Caco-2 (cell line): Measurements from ENCODE around the gene ZRANB3. TPM values are rescaled to one million over a fixed set of nuclear protein-coding genes. Genes with fewer than 3 reads are reported as not detected.

Experiments used
- BruUV-seq: library from RNA; stranded (reverse); fragments of 400-500 nt; replicated peaks from 2 replicates; lab custom pipeline; 2021; lab: Mats Ljungman, UMichigan
- CTCF ChIA-PET: fragments of 300-600 bp; sonication (Branson Sonifier 250); formaldehyde crosslinking; loops from one replicate; lab custom pipeline; 2022; ENCODE audit warnings: antibody characterized with exemption; lab: Charles Lee
- POLR2A ChIA-PET: fragments of 300-600 bp; sonication (Branson Sonifier 250); formaldehyde crosslinking; loops from one replicate; lab custom pipeline; 2022; ENCODE audit warnings: antibody characterized with exemption; lab: Charles Lee
- DNase-seq, 2 experiments: peaks; one replicate each; pipeline versions ENCODE4 v3.0.0 to v3.0.0-alpha.2; 2020 to 2022
- H3K27me3 ChIP-seq: replicated peaks from 2 replicates; pipeline ENCODE4 v1.6.0; 2011; ENCODE audit warnings: low read length; ENCODE audit not compliant: control insufficient read depth, insufficient read depth
- H3K36me3 ChIP-seq: 2 replicates; pipeline ENCODE4 v1.5.1; 2011; ENCODE audit warnings: low read length; ENCODE audit not compliant: control insufficient read depth, insufficient read depth
- H3K4me1 ChIP-seq: fragments of 250-450 bp; sonication (Bioruptor Pico); 2 replicates; pipeline ENCODE4 v1.5.1; 2020; ENCODE audit warnings: mild to moderate bottlenecking
- H3K4me3 ChIP-seq: 2 replicates; pipeline ENCODE4 v1.5.1; 2011; ENCODE audit warnings: low read depth, mild to moderate bottlenecking, control low read depth, low read length
- H3K9me3 ChIP-seq: fragments of 250-450 bp; sonication (Bioruptor Pico); 2 replicates; pipeline ENCODE4 v1.5.1; 2020; ENCODE audit warnings: mild to moderate bottlenecking, moderate library complexity
- H3K27ac Mint-ChIP-seq: one replicate; pipeline ENCODE4 v1.8.0; 2022; ENCODE audit warnings: mixed read lengths; ENCODE audit not compliant: unreplicated experiment
- H3K27me3 Mint-ChIP-seq: one replicate; pipeline ENCODE4 v1.8.0; 2022; ENCODE audit warnings: mixed read lengths; ENCODE audit not compliant: insufficient read depth, unreplicated experiment
- H3K36me3 Mint-ChIP-seq: one replicate; pipeline ENCODE4 v1.8.0; 2022; ENCODE audit warnings: mild to moderate bottlenecking, mixed read lengths; ENCODE audit not compliant: insufficient read depth, unreplicated experiment
- H3K4me1 Mint-ChIP-seq: one replicate; pipeline ENCODE4 v1.8.0; 2022; ENCODE audit warnings: low read depth, mixed read lengths; ENCODE audit not compliant: unreplicated experiment
- H3K4me3 Mint-ChIP-seq: one replicate; pipeline ENCODE4 v1.8.0; 2022; ENCODE audit warnings: mild to moderate bottlenecking, moderate library complexity, mixed read lengths; ENCODE audit not compliant: unreplicated experiment
- H3K9me3 Mint-ChIP-seq: one replicate; pipeline ENCODE4 v1.8.0; 2022; ENCODE audit warnings: mixed read lengths; ENCODE audit not compliant: unreplicated experiment
- intact Hi-C: fragments of 100-400 bp; cut with micrococcal nuclease; formaldehyde crosslinking; loops from one replicate; pipeline ENCODE4 v1.10.0; 2022; ENCODE audit not compliant: unreplicated experiment
- total RNA-seq: library from RNA; stranded (reverse); gene quantifications from 2 replicates; pipeline ENCODE4 v1.2.3, GENCODE V29; 2022
- TF ChIP-seq, protein P1 (sequence below), 2 experiments: fragments of 200-600 bp in 1 of 2; IDR thresholded peaks; 1 replicate in 1 of 2; 2 replicates in 1 of 2; pipeline versions ENCODE4 v1.5.1 to v1.8.0; 2011 to 2022; ENCODE audit warnings: antibody characterized with exemption in 1 of 2, control low read depth in 1 of 2, inconsistent platforms in 1 of 2, low read depth in 1 of 2, low read length in 1 of 2, mild to moderate bottlenecking in 1 of 2, moderate library complexity in 1 of 2; ENCODE audit not compliant: insufficient read depth in 1 of 2, severe bottlenecking in 1 of 2, unreplicated experiment in 1 of 2

Gene ZRANB3
- total RNA-seq, 1 experiment from 2014 or later: 17.0 TPM

DNA sequence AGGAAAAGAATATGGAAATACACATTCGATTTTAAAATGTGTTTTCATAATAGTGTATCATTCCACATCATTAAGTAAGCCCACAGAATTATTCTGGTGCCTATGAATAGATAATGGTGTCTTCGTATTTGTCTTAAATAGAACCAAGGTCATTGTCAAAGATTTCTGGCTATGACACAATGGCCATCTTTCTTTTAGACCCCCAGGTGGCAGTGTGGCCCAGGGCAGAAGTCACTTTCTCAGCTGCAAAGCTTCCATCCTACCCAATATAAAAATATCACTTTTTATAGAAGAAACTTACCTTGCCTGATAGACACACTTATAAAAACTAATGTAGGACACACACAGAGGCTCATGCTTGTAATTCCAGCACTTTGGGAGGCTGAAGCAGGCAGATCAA lies 57.5 kb downstream of the ZRANB3 start:
- H3K27me3 Mint-ChIP-seq: no peaks in the 10 kb centered on the region
- POLR2A ChIA-PET: no interaction called here

DNA sequence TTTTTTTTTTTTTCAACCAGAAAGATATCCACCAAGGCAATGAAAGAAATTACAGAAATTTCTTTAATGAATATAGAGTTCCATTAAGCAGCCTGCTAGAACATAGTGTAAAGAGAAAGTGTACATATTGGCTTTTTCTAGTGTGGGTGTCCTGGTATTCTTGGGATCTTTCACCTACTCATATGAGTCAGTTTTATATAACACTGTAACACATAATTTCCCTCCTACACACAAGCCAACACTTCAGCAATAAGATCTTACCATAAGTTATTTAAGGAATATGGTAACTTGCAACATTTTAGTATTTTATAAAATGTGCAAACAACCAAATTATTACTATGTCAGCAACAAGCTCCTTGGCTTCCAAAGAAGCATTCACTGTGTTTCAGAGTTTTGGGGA lies 59.9 kb downstream of the ZRANB3 start:
- Histone ChIP-seq H3K4me1 (no peaks in the 10 kb centered on the region), H3K9me3 (no peaks in the 10 kb centered on the region), H3K4me3 (no peak overlapping the region), H3K36me3 (no peaks in the 10 kb centered on the region), H3K27me3 (no peaks in the 10 kb centered on the region)
- Mint-ChIP-seq H3K36me3 (no peaks in the 10 kb centered on the region), H3K27me3 (no peaks in the 10 kb centered on the region), H3K9me3 (no peaks in the 10 kb centered on the region), H3K27ac (no peak overlapping the region), H3K4me3 (no peak overlapping the region), H3K4me1 (no peaks in the 10 kb centered on the region)
- DNase-seq: no peak
- no TSS peak for BruUV-seq
- ChIA-PET CTCF (no interaction called here), POLR2A (no interaction called here)
- TF ChIP-seq, protein P1, sequence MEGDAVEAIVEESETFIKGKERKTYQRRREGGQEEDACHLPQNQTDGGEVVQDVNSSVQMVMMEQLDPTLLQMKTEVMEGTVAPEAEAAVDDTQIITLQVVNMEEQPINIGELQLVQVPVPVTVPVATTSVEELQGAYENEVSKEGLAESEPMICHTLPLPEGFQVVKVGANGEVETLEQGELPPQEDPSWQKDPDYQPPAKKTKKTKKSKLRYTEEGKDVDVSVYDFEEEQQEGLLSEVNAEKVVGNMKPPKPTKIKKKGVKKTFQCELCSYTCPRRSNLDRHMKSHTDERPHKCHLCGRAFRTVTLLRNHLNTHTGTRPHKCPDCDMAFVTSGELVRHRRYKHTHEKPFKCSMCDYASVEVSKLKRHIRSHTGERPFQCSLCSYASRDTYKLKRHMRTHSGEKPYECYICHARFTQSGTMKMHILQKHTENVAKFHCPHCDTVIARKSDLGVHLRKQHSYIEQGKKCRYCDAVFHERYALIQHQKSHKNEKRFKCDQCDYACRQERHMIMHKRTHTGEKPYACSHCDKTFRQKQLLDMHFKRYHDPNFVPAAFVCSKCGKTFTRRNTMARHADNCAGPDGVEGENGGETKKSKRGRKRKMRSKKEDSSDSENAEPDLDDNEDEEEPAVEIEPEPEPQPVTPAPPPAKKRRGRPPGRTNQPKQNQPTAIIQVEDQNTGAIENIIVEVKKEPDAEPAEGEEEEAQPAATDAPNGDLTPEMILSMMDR (IDR thresholded peaks at IDR 0.05; ENCODE audit: insufficient read depth in 1 of 2, low read depth in 1 of 2, low read length in 1 of 2, severe bottlenecking in 1 of 2, unreplicated experiment in 1 of 2): no peak
- intact Hi-C loops: loop anchor here (5.0 kb wide), 2 partner anchors 116 to 469 kb away; no protein-coding TSS in a partner anchor

More for the DNA sequence above, 57.5 kb downstream of the ZRANB3 start:
- intact Hi-C loops: loop anchor here (1.0 to 5.0 kb wide), 4 partner anchors 58 to 471 kb away; partner anchors contain the start of genes R3HDM1 and ZRANB3
- TF ChIP-seq, protein P1 (IDR thresholded peaks at IDR 0.05; ENCODE audit: insufficient read depth in 1 of 2, low read depth in 1 of 2, low read length in 1 of 2, severe bottlenecking in 1 of 2, unreplicated experiment in 1 of 2): peak; percentile 50 to 73
- BruUV-seq: no TSS peak
- H3K36me3 ChIP-seq: no peaks in the 10 kb centered on the region
- no peaks in the 10 kb centered on the region for H3K36me3 Mint-ChIP-seq
- H3K4me1 Mint-ChIP-seq: no peaks in the 10 kb centered on the region
- DNase-seq: peak in 1 of 2 experiments; percentile 30
- H3K9me3 ChIP-seq: no peaks in the 10 kb centered on the region
- H3K27me3 ChIP-seq: no peaks in the 10 kb centered on the region
- H3K4me3 ChIP-seq: no peak overlapping the region
- CTCF ChIA-PET: interaction anchor here (0.6 to 1.6 kb wide), 7 partner anchors 112 to 485 kb away, joined by 3 to 14 read pairs (median 4); no protein-coding TSS in a partner anchor
- H3K27ac Mint-ChIP-seq: no peak overlapping the region
- no peaks in the 10 kb centered on the region for H3K4me1 ChIP-seq
- H3K4me3 Mint-ChIP-seq: no peak overlapping the region
- H3K9me3 Mint-ChIP-seq: no peaks in the 10 kb centered on the region

DNA sequence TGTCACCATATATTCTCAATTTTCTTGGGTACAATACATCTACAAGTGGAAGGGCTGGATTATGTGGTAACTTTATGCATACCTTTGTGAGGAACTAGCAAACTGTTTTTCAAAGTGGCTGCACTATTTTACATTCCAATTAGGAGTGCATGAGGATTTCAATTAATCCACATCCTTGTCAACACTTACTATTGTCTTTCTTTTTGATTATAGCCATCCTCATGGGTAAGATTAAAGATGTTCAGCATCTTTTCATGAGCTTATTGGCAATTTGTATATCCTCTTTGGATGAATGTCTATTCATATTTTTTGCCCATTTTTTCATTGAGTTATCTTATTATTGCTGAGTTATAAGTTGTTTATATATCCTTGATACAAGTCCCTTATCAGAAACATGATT lies 73.7 kb downstream of the ZRANB3 start:
- TF ChIP-seq, protein P1 (IDR thresholded peaks at IDR 0.05; ENCODE audit: insufficient read depth in 1 of 2, low read depth in 1 of 2, low read length in 1 of 2, severe bottlenecking in 1 of 2, unreplicated experiment in 1 of 2): no peak
- H3K27ac Mint-ChIP-seq: no peak overlapping the region
- H3K27me3 Mint-ChIP-seq: no peaks in the 10 kb centered on the region
- Histone ChIP-seq H3K27me3 (no peaks in the 10 kb centered on the region), H3K4me1 (no peaks in the 10 kb centered on the region), H3K4me3 (no peak overlapping the region), H3K36me3 (no peaks in the 10 kb centered on the region; the same call in 1 of the 2 replicates), H3K9me3 (peaks cover 16% of the 10 kb centered on the region)
- peaks cover 15% of the 10 kb centered on the region for H3K9me3 Mint-ChIP-seq
- no TSS peak for BruUV-seq
- ChIA-PET POLR2A (no interaction called here), CTCF (no interaction called here)
- H3K36me3 Mint-ChIP-seq: peaks cover 4% of the 10 kb centered on the region
- H3K4me3 Mint-ChIP-seq: no peak overlapping the region
- H3K4me1 Mint-ChIP-seq: no peaks in the 10 kb centered on the region
- no peak for DNase-seq
- intact Hi-C loops: no loop called here
